HEK293 (cell line): Measurements from ENCODE around the gene PRKAR2B.

Source experiments
- CTCF ChIA-PET: fragments of 350-600 bp; formaldehyde crosslinking; extraction: SDS; loops from one replicate; lab custom pipeline; 2021; ENCODE audit warnings: antibody characterized with exemption; lab: Yijun Ruan, JAX
- POLR2A ChIA-PET: fragments of 300-600 bp; formaldehyde crosslinking; extraction: SDS; loops from one replicate; lab custom pipeline; 2020; ENCODE audit warnings: antibody characterized with exemption, inconsistent platforms; lab: Yijun Ruan, JAX
- H3K27ac ChIP-seq: fragments of 200-500 bp; sonication (Bioruptor generic); 2 replicates; pipeline ENCODE4 v1.5.1; 2014; ENCODE audit warnings: low read depth, low read length, control low read depth, inconsistent platforms; ENCODE audit errors: extremely low read depth
- H3K36me3 ChIP-seq, 2 experiments: fragments of 200-500 bp in 1 of 2; sonication (Bioruptor generic) in 1 of 2; 1 replicate in 1 of 2; 2 replicates in 1 of 2; pipeline ENCODE4 v1.5.1; 2014 to 2017; ENCODE audit warnings: inconsistent platforms in 2 of 2, low read length in 2 of 2; ENCODE audit not compliant: control insufficient read depth in 2 of 2, insufficient read depth in 1 of 2
- H3K4me1 ChIP-seq: fragments of 200-500 bp; sonication (Bioruptor generic); 2 replicates; pipeline ENCODE4 v1.5.1; 2014; ENCODE audit warnings: mild to moderate bottlenecking, low read length, inconsistent platforms; ENCODE audit not compliant: control insufficient read depth, insufficient read depth
- H3K4me3 ChIP-seq: 2 replicates; pipeline ENCODE4 v1.5.1; 2011; ENCODE audit warnings: low read depth, mild to moderate bottlenecking, control low read depth, low read length, moderate library complexity
- H3K9me3 ChIP-seq: fragments of 200-500 bp; sonication (Bioruptor generic); 2 replicates; pipeline ENCODE4 v1.5.1; 2014; ENCODE audit warnings: low read depth, low read length, inconsistent platforms; ENCODE audit not compliant: control insufficient read depth, insufficient read depth
- FEZF1 ChIP-seq: fragments of 450-650 bp; formaldehyde crosslinking; IDR thresholded peaks from 2 replicates; pipeline ENCODE4 v1.5.1; 2016; ENCODE audit warnings: missing biosample characterization, missing genetic modification characterization
- GLIS1 ChIP-seq: fragments of 450-650 bp; formaldehyde crosslinking; IDR thresholded peaks from 2 replicates; pipeline ENCODE4 v1.5.1; 2016; ENCODE audit warnings: missing biosample characterization, missing genetic modification characterization
- KLF10 ChIP-seq: fragments of 450-650 bp; IDR thresholded peaks from 2 replicates; pipeline ENCODE4 v1.5.1; 2018; ENCODE audit warnings: missing biosample characterization, mild to moderate bottlenecking, missing genetic modification characterization
- SALL2 ChIP-seq: fragments of 450-650 bp; formaldehyde crosslinking; IDR thresholded peaks from 2 replicates; pipeline ENCODE4 v1.5.0; 2017; ENCODE audit warnings: missing biosample characterization, mild to moderate bottlenecking, missing genetic modification characterization, borderline replicate concordance
- WT1 ChIP-seq: fragments of 450-650 bp; formaldehyde crosslinking; IDR thresholded peaks from 2 replicates; pipeline ENCODE4 v1.5.1; 2016; ENCODE audit warnings: missing biosample characterization, missing genetic modification characterization
- ZBTB8A ChIP-seq: fragments of 450-650 bp; formaldehyde crosslinking; IDR thresholded peaks from 2 replicates; pipeline ENCODE4 v1.5.1; 2016; ENCODE audit warnings: missing biosample characterization, missing genetic modification characterization
- ZNF132 ChIP-seq: fragments of 450-650 bp; formaldehyde crosslinking; IDR thresholded peaks from 2 replicates; pipeline ENCODE4 v1.5.1; 2017; ENCODE audit warnings: missing biosample characterization, missing genetic modification characterization, borderline replicate concordance
- ZNF169 ChIP-seq: fragments of 450-650 bp; formaldehyde crosslinking; IDR thresholded peaks from 2 replicates; pipeline ENCODE4 v1.5.1; 2016; ENCODE audit warnings: missing biosample characterization, missing genetic modification characterization
- ZNF2 ChIP-seq: fragments of 450-650 bp; formaldehyde crosslinking; IDR thresholded peaks from 2 replicates; pipeline ENCODE4 v1.5.1; 2016; ENCODE audit warnings: missing biosample characterization, missing genetic modification characterization
- ZNF221 ChIP-seq: fragments of 450-650 bp; formaldehyde crosslinking; IDR thresholded peaks from 2 replicates; pipeline ENCODE4 v1.5.1; 2017; ENCODE audit warnings: missing biosample characterization, missing genetic modification characterization, borderline replicate concordance
- ZNF335 ChIP-seq: fragments of 450-650 bp; formaldehyde crosslinking; conservative IDR thresholded peaks from 2 replicates; pipeline ENCODE4 v1.5.1; 2016; ENCODE audit warnings: missing biosample characterization, missing genetic modification characterization
- ZNF366 ChIP-seq: fragments of 450-650 bp; formaldehyde crosslinking; conservative IDR thresholded peaks from 2 replicates; pipeline ENCODE4 v1.5.1; 2016; ENCODE audit warnings: missing biosample characterization, missing genetic modification characterization
- ZNF394 ChIP-seq: fragments of 450-650 bp; formaldehyde crosslinking; IDR thresholded peaks from 2 replicates; pipeline ENCODE4 v1.5.1; 2016; ENCODE audit warnings: missing biosample characterization, missing genetic modification characterization, mild to moderate bottlenecking, moderate library complexity, borderline replicate concordance
- ZNF48 ChIP-seq: fragments of 450-650 bp; formaldehyde crosslinking; IDR thresholded peaks from 2 replicates; pipeline ENCODE4 v1.5.1; 2016; ENCODE audit warnings: missing biosample characterization, missing genetic modification characterization
- ZNF549 ChIP-seq: fragments of 450-650 bp; IDR thresholded peaks from 2 replicates; pipeline ENCODE4 v1.5.1; 2018; ENCODE audit warnings: missing biosample characterization, missing genetic modification characterization, mild to moderate bottlenecking, inconsistent platforms, moderate library complexity
- ZNF830 ChIP-seq: fragments of 450-650 bp; IDR thresholded peaks from 2 replicates; pipeline ENCODE4 v1.5.0; 2018; ENCODE audit warnings: missing biosample characterization, missing genetic modification characterization, low read depth, mild to moderate bottlenecking, moderate library complexity
- TF ChIP-seq, protein P1 (sequence below): fragments of 450-650 bp; formaldehyde crosslinking; IDR thresholded peaks from 2 replicates; pipeline ENCODE4 v1.5.1; 2016; ENCODE audit warnings: missing biosample characterization, missing genetic modification characterization
- TF ChIP-seq, protein P2 (sequence below): fragments of 450-650 bp; formaldehyde crosslinking; IDR thresholded peaks from 2 replicates; pipeline ENCODE4 v1.5.1; 2016; ENCODE audit warnings: missing biosample characterization, missing genetic modification characterization, borderline replicate concordance

Gene PRKAR2B

DNA sequence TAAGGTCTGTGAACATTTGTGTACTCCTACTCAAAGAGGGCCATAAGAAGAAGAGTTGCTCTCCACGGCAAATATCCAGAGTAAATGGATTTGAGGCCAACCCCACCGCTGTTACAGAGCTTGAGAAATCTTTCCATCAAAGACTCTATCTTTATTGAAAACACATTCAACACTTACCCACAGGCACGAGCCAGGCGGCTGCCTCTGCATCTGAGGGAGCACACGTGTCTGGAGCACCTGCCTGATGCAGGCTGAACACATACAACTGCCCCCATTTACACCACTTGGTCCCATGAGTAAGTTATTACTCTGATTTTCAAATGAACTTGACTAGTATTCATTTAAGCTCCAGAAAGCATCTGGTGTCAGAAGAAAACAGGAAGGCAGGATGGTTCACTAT lies 163.0 kb downstream of the PRKAR2B start:
- TF ChIP-seq ZNF549 (tag by site-specific recombination): no peak
- TF ChIP-seq SALL2 (tag by site-specific recombination): no peak
- TF ChIP-seq ZNF394 (tag by site-specific recombination): no peak
- no peak for TF ChIP-seq ZNF221 (tag by site-specific recombination)
- TF ChIP-seq ZNF830: no peak
- no peak for TF ChIP-seq ZNF132
- no peak for TF ChIP-seq ZNF48
- POLR2A ChIA-PET: no interaction called here
- no peak overlapping the region for H3K27ac ChIP-seq
- CTCF ChIA-PET: interaction anchor here (0.7 kb wide), 1 partner anchor 454 kb away, joined by 3 read pairs; no protein-coding TSS in a partner anchor
- H3K4me1 ChIP-seq: no peaks in the 10 kb centered on the region
- H3K9me3 ChIP-seq: no peaks in the 10 kb centered on the region
- H3K36me3 ChIP-seq: peaks cover 0 to 13% of the 10 kb centered on the region in 2 experiments; a peak in 1 of 3 replicates
- no peak overlapping the region for H3K4me3 ChIP-seq

DNA sequence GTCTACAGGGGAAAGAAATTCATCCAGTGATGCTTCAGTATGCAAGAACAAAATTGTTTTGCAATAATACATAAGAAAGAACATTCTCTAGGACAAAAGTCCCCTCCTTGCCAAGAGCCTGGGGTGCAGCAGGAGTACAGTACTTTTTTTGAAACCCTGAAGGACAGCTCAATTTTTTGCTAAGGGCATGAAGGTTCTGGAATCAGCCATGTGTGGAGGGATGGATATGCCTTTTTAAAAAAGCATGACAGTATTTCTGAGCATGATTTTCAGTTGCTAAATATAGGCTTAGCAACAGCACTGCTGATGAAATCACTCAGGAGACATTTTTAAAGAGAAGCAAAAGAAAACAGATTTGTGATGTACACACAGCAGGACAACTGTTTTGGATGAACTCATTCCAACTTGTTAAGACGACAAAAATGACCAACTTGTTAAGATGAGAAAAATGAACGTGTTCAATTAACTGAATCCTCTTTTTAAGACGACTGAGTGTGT lies 163.6 kb downstream of the PRKAR2B start:
- H3K4me1 ChIP-seq: no peaks in the 10 kb centered on the region
- no peak for TF ChIP-seq KLF10
- TF ChIP-seq ZNF366 (tag by site-specific recombination): no peak
- TF ChIP-seq ZNF169 (tag by site-specific recombination): no peak
- TF ChIP-seq ZNF2 (tag by site-specific recombination): no peak
- no peak for TF ChIP-seq ZNF335
- no peak for TF ChIP-seq WT1 (tag by site-specific recombination)
- TF ChIP-seq FEZF1: no peak
- TF ChIP-seq, protein P1, sequence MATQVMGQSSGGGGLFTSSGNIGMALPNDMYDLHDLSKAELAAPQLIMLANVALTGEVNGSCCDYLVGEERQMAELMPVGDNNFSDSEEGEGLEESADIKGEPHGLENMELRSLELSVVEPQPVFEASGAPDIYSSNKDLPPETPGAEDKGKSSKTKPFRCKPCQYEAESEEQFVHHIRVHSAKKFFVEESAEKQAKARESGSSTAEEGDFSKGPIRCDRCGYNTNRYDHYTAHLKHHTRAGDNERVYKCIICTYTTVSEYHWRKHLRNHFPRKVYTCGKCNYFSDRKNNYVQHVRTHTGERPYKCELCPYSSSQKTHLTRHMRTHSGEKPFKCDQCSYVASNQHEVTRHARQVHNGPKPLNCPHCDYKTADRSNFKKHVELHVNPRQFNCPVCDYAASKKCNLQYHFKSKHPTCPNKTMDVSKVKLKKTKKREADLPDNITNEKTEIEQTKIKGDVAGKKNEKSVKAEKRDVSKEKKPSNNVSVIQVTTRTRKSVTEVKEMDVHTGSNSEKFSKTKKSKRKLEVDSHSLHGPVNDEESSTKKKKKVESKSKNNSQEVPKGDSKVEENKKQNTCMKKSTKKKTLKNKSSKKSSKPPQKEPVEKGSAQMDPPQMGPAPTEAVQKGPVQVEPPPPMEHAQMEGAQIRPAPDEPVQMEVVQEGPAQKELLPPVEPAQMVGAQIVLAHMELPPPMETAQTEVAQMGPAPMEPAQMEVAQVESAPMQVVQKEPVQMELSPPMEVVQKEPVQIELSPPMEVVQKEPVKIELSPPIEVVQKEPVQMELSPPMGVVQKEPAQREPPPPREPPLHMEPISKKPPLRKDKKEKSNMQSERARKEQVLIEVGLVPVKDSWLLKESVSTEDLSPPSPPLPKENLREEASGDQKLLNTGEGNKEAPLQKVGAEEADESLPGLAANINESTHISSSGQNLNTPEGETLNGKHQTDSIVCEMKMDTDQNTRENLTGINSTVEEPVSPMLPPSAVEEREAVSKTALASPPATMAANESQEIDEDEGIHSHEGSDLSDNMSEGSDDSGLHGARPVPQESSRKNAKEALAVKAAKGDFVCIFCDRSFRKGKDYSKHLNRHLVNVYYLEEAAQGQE (tag by site-specific recombination): no peak
- TF ChIP-seq GLIS1 (tag by site-specific recombination): no peak
- TF ChIP-seq, protein P2, sequence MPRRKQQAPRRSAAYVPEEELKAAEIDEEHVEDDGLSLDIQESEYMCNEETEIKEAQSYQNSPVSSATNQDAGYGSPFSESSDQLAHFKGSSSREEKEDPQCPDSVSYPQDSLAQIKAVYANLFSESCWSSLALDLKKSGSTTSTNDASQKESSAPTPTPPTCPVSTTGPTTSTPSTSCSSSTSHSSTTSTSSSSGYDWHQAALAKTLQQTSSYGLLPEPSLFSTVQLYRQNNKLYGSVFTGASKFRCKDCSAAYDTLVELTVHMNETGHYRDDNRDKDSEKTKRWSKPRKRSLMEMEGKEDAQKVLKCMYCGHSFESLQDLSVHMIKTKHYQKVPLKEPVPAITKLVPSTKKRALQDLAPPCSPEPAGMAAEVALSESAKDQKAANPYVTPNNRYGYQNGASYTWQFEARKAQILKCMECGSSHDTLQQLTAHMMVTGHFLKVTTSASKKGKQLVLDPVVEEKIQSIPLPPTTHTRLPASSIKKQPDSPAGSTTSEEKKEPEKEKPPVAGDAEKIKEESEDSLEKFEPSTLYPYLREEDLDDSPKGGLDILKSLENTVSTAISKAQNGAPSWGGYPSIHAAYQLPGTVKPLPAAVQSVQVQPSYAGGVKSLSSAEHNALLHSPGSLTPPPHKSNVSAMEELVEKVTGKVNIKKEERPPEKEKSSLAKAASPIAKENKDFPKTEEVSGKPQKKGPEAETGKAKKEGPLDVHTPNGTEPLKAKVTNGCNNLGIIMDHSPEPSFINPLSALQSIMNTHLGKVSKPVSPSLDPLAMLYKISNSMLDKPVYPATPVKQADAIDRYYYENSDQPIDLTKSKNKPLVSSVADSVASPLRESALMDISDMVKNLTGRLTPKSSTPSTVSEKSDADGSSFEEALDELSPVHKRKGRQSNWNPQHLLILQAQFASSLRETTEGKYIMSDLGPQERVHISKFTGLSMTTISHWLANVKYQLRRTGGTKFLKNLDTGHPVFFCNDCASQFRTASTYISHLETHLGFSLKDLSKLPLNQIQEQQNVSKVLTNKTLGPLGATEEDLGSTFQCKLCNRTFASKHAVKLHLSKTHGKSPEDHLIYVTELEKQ (tag by site-specific recombination): no peak
- TF ChIP-seq ZBTB8A: no peak
- TF ChIP-seq, all 188 proteins: peak for 0
- Histone ChIP-seq H3K9me3 (no peaks in the 10 kb centered on the region), H3K4me3 (no peak overlapping the region), H3K27ac (no peak overlapping the region), H3K36me3 (peaks cover 0 to 13% of the 10 kb centered on the region in 2 experiments; a peak in 1 of 3 replicates)
- ChIA-PET CTCF (interaction anchor here (0.7 kb wide), 1 partner anchor 454 kb away, joined by 3 read pairs; no protein-coding TSS in a partner anchor), POLR2A (no interaction called here)
